HEK293 (cell line): ENCODE results near the gene TTC1.

ENCODE experiments used
- CTCF ChIA-PET: fragments of 350-600 bp; formaldehyde crosslinking; extraction: SDS; loops from one replicate; lab custom pipeline; 2021; ENCODE audit warnings: antibody characterized with exemption; lab: Yijun Ruan, JAX
- POLR2A ChIA-PET: fragments of 300-600 bp; formaldehyde crosslinking; extraction: SDS; loops from one replicate; lab custom pipeline; 2020; ENCODE audit warnings: antibody characterized with exemption, inconsistent platforms; lab: Yijun Ruan, JAX
- H3K27ac ChIP-seq: fragments of 200-500 bp; sonication (Bioruptor generic); 2 replicates; pipeline ENCODE4 v1.5.1; 2014; ENCODE audit warnings: low read depth, low read length, control low read depth, inconsistent platforms; ENCODE audit errors: extremely low read depth
- H3K36me3 ChIP-seq, 2 experiments: fragments of 200-500 bp in 1 of 2; sonication (Bioruptor generic) in 1 of 2; 1 replicate in 1 of 2; 2 replicates in 1 of 2; pipeline ENCODE4 v1.5.1; 2014 to 2017; ENCODE audit warnings: inconsistent platforms in 2 of 2, low read length in 2 of 2; ENCODE audit not compliant: control insufficient read depth in 2 of 2, insufficient read depth in 1 of 2
- H3K4me1 ChIP-seq: fragments of 200-500 bp; sonication (Bioruptor generic); 2 replicates; pipeline ENCODE4 v1.5.1; 2014; ENCODE audit warnings: mild to moderate bottlenecking, low read length, inconsistent platforms; ENCODE audit not compliant: control insufficient read depth, insufficient read depth
- H3K4me3 ChIP-seq: 2 replicates; pipeline ENCODE4 v1.5.1; 2011; ENCODE audit warnings: low read depth, mild to moderate bottlenecking, control low read depth, low read length, moderate library complexity
- H3K9me3 ChIP-seq: fragments of 200-500 bp; sonication (Bioruptor generic); 2 replicates; pipeline ENCODE4 v1.5.1; 2014; ENCODE audit warnings: low read depth, low read length, inconsistent platforms; ENCODE audit not compliant: control insufficient read depth, insufficient read depth
- BCL11A ChIP-seq: fragments of 450-650 bp; formaldehyde crosslinking; IDR thresholded peaks from 2 replicates; pipeline ENCODE4 v1.5.1; 2016; ENCODE audit warnings: low read depth, missing biosample characterization, missing genetic modification characterization
- BCL11B ChIP-seq: fragments of 450-650 bp; formaldehyde crosslinking; IDR thresholded peaks from 2 replicates; pipeline ENCODE4 v1.5.1; 2016; ENCODE audit warnings: low read depth, missing biosample characterization, missing genetic modification characterization
- GLIS1 ChIP-seq: fragments of 450-650 bp; formaldehyde crosslinking; IDR thresholded peaks from 2 replicates; pipeline ENCODE4 v1.5.1; 2016; ENCODE audit warnings: missing biosample characterization, missing genetic modification characterization
- PRDM6 ChIP-seq: fragments of 450-650 bp; formaldehyde crosslinking; IDR thresholded peaks from 2 replicates; pipeline ENCODE4 v1.5.1; 2017; ENCODE audit warnings: missing biosample characterization, missing genetic modification characterization
- SP7 ChIP-seq: fragments of 450-650 bp; formaldehyde crosslinking; IDR thresholded peaks from 2 replicates; pipeline ENCODE4 v1.5.1; 2016; ENCODE audit warnings: missing biosample characterization, missing genetic modification characterization
- ZNF114 ChIP-seq: fragments of 450-650 bp; formaldehyde crosslinking; IDR thresholded peaks from 2 replicates; pipeline ENCODE4 v1.5.0; 2017; ENCODE audit warnings: missing biosample characterization, missing genetic modification characterization
- ZNF404 ChIP-seq: fragments of 450-650 bp; formaldehyde crosslinking; IDR thresholded peaks from 2 replicates; pipeline ENCODE4 v1.5.1; 2017; ENCODE audit warnings: missing biosample characterization, missing genetic modification characterization
- ZNF416 ChIP-seq: fragments of 450-650 bp; formaldehyde crosslinking; IDR thresholded peaks from 2 replicates; pipeline ENCODE4 v1.5.1; 2016; ENCODE audit warnings: missing biosample characterization, missing genetic modification characterization
- ZNF423 ChIP-seq: fragments of 450-650 bp; formaldehyde crosslinking; IDR thresholded peaks from 2 replicates; pipeline ENCODE4 v1.5.1; 2016; ENCODE audit warnings: missing biosample characterization, missing genetic modification characterization
- ZNF529 ChIP-seq: fragments of 450-650 bp; formaldehyde crosslinking; IDR thresholded peaks from 2 replicates; pipeline ENCODE4 v1.5.1; 2017; ENCODE audit warnings: missing genetic modification characterization, missing biosample characterization; ENCODE audit not compliant: insufficient replicate concordance
- ZNF629 ChIP-seq: fragments of 450-650 bp; formaldehyde crosslinking; IDR thresholded peaks from 2 replicates; pipeline ENCODE4 v1.5.1; 2017; ENCODE audit warnings: missing biosample characterization, missing genetic modification characterization
- ZNF776 ChIP-seq: fragments of 450-650 bp; formaldehyde crosslinking; IDR thresholded peaks from 2 replicates; pipeline ENCODE4 v1.5.0; 2017; ENCODE audit warnings: missing biosample characterization, missing genetic modification characterization, borderline replicate concordance
- ZSCAN16 ChIP-seq: fragments of 450-650 bp; formaldehyde crosslinking; IDR thresholded peaks from 2 replicates; pipeline ENCODE4 v1.5.1; 2016; ENCODE audit warnings: missing biosample characterization, missing genetic modification characterization
- TF ChIP-seq, protein P1 (sequence below): fragments of 450-650 bp; formaldehyde crosslinking; IDR thresholded peaks from 2 replicates; pipeline ENCODE4 v1.5.1; 2017; ENCODE audit warnings: missing biosample characterization, missing genetic modification characterization
- TF ChIP-seq, protein P2 (sequence below): fragments of 450-650 bp; IDR thresholded peaks from 2 replicates; pipeline ENCODE4 v1.5.1; 2018; ENCODE audit warnings: missing biosample characterization, missing genetic modification characterization

The TTC1 gene

DNA sequence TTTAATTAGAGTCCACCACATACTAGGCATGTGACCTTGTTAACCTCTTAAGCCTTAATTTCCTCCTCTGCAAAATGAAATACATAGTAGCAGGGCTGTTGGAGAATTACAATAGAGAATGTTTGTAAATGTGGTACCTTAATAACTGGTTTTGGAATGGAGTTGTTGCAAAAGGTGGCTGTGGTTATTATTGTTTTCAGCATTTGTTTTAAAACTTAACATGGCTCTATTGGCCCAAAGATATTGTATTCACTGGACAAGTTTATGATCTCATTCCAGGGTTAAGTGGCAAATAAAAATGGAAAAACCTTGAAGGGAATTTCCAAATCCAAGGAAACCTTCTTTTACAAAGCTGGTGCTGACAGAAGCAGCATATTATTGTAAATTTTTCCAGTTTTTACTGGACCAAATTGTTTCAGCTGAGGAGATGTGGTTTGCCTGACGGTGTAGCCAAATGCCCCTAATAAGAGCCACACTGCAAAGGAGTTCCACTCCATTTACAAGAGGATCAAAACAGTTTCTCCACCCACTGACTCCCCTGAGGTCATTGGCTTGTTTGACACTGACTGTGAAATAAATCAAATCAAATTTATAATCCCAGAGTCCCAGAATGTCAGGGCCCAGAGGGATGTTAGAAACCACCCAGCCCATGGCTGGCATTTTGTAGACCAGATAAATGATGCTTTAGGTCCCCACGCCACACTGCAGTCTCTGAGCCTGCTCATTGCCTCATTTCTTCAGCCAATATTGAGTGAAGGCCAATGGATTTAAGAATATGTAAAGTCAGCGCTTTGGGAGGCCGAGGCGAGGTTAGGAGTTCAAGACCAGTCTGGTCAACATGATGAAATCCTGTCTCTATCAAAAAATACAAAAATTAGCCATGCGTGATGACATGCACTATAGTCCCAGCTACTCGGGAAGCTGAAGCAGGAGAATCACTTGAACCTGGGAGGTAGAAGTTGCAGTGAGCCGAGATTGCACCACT, 47.5 kb upstream of the TTC1 start:
- Histone ChIP-seq H3K27ac (no peak overlapping the region), H3K9me3 (no peaks in the 10 kb centered on the region), H3K4me3 (no peak overlapping the region), H3K36me3 (no peaks in the 10 kb centered on the region), H3K4me1 (no peaks in the 10 kb centered on the region; the same call in 1 of the 2 replicates)
- POLR2A ChIA-PET = no interaction called here
- CTCF ChIA-PET = interaction anchor here (0.5 kb wide), 1 partner anchor 9 kb away, joined by 3 read pairs; no protein-coding TSS in a partner anchor
- TF ChIP-seq SP7 (tag by site-specific recombination) (0 out of 2 replicates have a peak, but pooled peaks have one; percentile 15), PRDM6 (tag by site-specific recombination) (peak; percentile 97), ZNF776 (no peak)
- TF ChIP-seq, protein P1, sequence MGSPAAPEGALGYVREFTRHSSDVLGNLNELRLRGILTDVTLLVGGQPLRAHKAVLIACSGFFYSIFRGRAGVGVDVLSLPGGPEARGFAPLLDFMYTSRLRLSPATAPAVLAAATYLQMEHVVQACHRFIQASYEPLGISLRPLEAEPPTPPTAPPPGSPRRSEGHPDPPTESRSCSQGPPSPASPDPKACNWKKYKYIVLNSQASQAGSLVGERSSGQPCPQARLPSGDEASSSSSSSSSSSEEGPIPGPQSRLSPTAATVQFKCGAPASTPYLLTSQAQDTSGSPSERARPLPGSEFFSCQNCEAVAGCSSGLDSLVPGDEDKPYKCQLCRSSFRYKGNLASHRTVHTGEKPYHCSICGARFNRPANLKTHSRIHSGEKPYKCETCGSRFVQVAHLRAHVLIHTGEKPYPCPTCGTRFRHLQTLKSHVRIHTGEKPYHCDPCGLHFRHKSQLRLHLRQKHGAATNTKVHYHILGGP (tag by site-specific recombination) = no peak

GRCh38 chr5:159962214-159962613, 46.7 kb upstream of the TTC1 start:
- Histone ChIP-seq H3K4me3 (no peak overlapping the region), H3K36me3 (no peaks in the 10 kb centered on the region), H3K9me3 (no peaks in the 10 kb centered on the region), H3K4me1 (no peaks in the 10 kb centered on the region; the same call in 1 of the 2 replicates), H3K27ac (no peak overlapping the region)
- CTCF ChIA-PET = interaction anchor here (0.7 kb wide), 1 partner anchor 25 kb away, joined by 3 read pairs; no protein-coding TSS in a partner anchor
- POLR2A ChIA-PET = interaction anchor here (0.7 kb wide), 1 partner anchor 42 kb away, joined by 4 read pairs; no protein-coding TSS in a partner anchor
- TF ChIP-seq ZNF629 (tag by site-specific recombination) = no peak
- TF ChIP-seq ZNF529 (tag by site-specific recombination) = no peak
- TF ChIP-seq ZSCAN16 (tag by site-specific recombination) = no peak
- TF ChIP-seq ZNF416 (tag by site-specific recombination) = no peak
- TF ChIP-seq ZNF114 (tag by site-specific recombination) = no peak
- TF ChIP-seq, protein P2, sequence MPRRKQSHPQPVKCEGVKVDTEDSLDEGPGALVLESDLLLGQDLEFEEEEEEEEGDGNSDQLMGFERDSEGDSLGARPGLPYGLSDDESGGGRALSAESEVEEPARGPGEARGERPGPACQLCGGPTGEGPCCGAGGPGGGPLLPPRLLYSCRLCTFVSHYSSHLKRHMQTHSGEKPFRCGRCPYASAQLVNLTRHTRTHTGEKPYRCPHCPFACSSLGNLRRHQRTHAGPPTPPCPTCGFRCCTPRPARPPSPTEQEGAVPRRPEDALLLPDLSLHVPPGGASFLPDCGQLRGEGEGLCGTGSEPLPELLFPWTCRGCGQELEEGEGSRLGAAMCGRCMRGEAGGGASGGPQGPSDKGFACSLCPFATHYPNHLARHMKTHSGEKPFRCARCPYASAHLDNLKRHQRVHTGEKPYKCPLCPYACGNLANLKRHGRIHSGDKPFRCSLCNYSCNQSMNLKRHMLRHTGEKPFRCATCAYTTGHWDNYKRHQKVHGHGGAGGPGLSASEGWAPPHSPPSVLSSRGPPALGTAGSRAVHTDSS (tag by site-specific recombination) = no peak
- no peak for TF ChIP-seq ZNF423 (tag by site-specific recombination)
- TF ChIP-seq GLIS1 (tag by site-specific recombination) = no peak
- TF ChIP-seq BCL11A (tag by site-specific recombination) = no peak
- TF ChIP-seq ZNF404 (tag by site-specific recombination) = no peak

GRCh38 chr5:159963935-159964334, 45.0 kb upstream of the TTC1 start:
- no peak overlapping the region for H3K27ac ChIP-seq
- H3K9me3 ChIP-seq = no peaks in the 10 kb centered on the region
- no peak for TF ChIP-seq BCL11B (tag by site-specific recombination)
- H3K4me3 ChIP-seq = no peak overlapping the region
- H3K36me3 ChIP-seq = no peaks in the 10 kb centered on the region
- ChIA-PET CTCF (interaction anchor here (2.3 kb wide), 1 partner anchor 23 kb away, joined by 12 read pairs; no protein-coding TSS in a partner anchor), POLR2A (no interaction called here)
- no peaks in the 10 kb centered on the region; the same call in 1 of the 2 replicates for H3K4me1 ChIP-seq
